Measurements from ENCODE around the gene WDFY4.
A peak's percentile ranks its signal among the peaks of the same experiment; 100 is the strongest.

WDFY4 gene

GRCh38 chr10:48744587-48744986 is 59.9 kb downstream of the WDFY4 start:
- no peak for DNase-seq (ENCODE audit: low spot score)

- DNase-seq (ENCODE audit: low spot score): no peak
Observed at GRCh38 chr10:48745662-48746245, 61.1 kb downstream of the WDFY4 start.

- DNase-seq (ENCODE audit: low spot score): no peak
Observed at GRCh38 chr10:48748573-48748972, 63.9 kb downstream of the WDFY4 start.

GRCh38 chr10:48749254-48749787 is 64.6 kb downstream of the WDFY4 start:
- DNase-seq (ENCODE audit: low spot score): no peak

GRCh38 chr10:48750019-48750418 is 65.3 kb downstream of the WDFY4 start:
- DNase-seq (ENCODE audit: low spot score): no peak

- no peak for DNase-seq (ENCODE audit: low spot score)
Observed at GRCh38 chr10:48750991-48751390, 66.3 kb downstream of the WDFY4 start.

GRCh38 chr10:48751730-48752129 is 67.1 kb downstream of the WDFY4 start:
- DNase-seq (ENCODE audit: low spot score): no peak

- DNase-seq (ENCODE audit: low spot score): no peak
Observed at GRCh38 chr10:48758411-48758810, 73.7 kb downstream of the WDFY4 start.

GRCh38 chr10:48759113-48759901 is 74.6 kb downstream of the WDFY4 start:
- DNase-seq (ENCODE audit: low spot score): peak; percentile 78

- DNase-seq (ENCODE audit: low spot score): no peak
Observed at GRCh38 chr10:48760983-48761382, 76.3 kb downstream of the WDFY4 start.

GRCh38 chr10:48762064-48763042 is 77.7 kb downstream of the WDFY4 start:
- DNase-seq (ENCODE audit: low spot score): peak; percentile 5

- no peak for DNase-seq (ENCODE audit: low spot score)
Observed at GRCh38 chr10:48763403-48763965, 78.8 kb downstream of the WDFY4 start.

- DNase-seq (ENCODE audit: low spot score): no peak
Observed at GRCh38 chr10:48764486-48764885, 79.8 kb downstream of the WDFY4 start.

- DNase-seq (ENCODE audit: low spot score): no peak
Observed at GRCh38 chr10:48765039-48765438, 80.4 kb downstream of the WDFY4 start.

GRCh38 chr10:48765527-48765926 is 80.9 kb downstream of the WDFY4 start:
- no peak for DNase-seq (ENCODE audit: low spot score)

GRCh38 chr10:48767373-48768143 is 82.9 kb downstream of the WDFY4 start:
- DNase-seq (ENCODE audit: low spot score): no peak

GRCh38 chr10:48768144-48768766 is 83.6 kb downstream of the WDFY4 start:
- no peak for DNase-seq (ENCODE audit: low spot score)

GRCh38 chr10:48768926-48769325 is 84.3 kb downstream of the WDFY4 start:
- no peak for DNase-seq (ENCODE audit: low spot score)

GRCh38 chr10:48769706-48770435 is 85.2 kb downstream of the WDFY4 start:
- DNase-seq (ENCODE audit: low spot score): no peak

GRCh38 chr10:48770561-48771089 is 86.0 kb downstream of the WDFY4 start:
- no peak for DNase-seq (ENCODE audit: low spot score)
